DMS153 treated with DMSO at 0.1 percent for 48 hours (cell line): Measurements from ENCODE around the gene ULK3.

Source experiments
- DNase-seq: peaks from one replicate; lab custom pipeline; 2025; ENCODE audit not compliant: unreplicated experiment; lab: John Stamatoyannopoulos, UW

Gene ULK3

GRCh38 chr15:74841891-74842373, 1.0 kb downstream of the ULK3 start:
- no peak for DNase-seq

- no peak for DNase-seq
These were observed 1.8 kb downstream of the ULK3 start for GRCh38 chr15:74840851-74841775.

- no peak for DNase-seq
These were observed 3.2 kb downstream of the ULK3 start for GRCh38 chr15:74839526-74840395.

GRCh38 chr15:74838746-74839525, 4.0 kb downstream of the ULK3 start:
- DNase-seq: no peak

DNA sequence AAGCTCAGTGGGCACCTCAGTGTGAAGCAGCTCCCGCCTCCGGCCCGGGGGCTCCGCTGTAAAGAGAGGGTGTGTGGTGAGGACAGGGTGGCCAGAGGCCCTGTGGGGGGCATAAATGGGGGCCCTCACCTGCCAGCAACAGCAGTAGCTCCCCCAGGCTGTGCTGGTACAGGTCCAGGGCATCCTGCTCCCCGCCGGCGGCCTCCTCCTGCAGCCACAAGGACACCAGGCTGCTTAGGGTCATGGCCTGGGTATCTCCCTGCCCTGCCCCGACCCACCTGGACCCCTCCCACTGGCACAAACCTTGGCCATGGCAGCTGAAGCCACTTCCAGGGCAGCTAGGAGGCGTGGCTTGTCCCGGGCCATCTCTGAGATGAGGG, 4.8 kb downstream of the ULK3 start:
- no peak for DNase-seq

DNA sequence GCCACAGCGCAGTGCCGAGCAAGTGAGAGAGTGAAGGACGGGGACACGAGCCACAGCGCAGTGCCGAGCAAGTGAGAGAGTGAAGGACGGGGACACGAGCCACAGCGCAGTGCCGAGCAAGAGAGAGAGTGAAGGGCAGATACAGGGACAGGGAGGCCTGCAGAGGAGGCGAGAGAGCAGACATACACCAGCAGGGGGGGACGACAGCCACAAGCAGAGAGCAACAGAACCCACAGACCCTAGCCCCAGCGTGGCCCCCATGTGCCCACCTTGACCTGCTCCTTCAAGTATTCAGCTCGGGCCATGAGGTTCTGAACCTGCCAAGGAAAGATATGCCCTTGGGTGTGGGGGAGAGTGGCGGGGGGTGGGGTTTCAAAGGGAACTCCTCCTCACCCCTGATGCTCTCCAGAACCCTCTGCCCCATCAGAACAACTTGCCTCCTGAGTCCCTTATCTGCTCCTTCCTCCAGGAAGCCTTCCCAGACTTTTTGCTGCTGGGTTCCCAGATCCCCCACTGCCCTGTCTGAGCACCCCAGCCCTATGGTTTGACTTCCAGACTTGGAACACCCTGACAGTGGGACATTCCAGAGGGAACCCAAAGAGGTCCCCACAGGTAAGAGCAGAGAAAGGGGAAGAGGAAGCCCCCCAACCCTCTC, 5.3 kb downstream of the ULK3 start:
- no peak for DNase-seq

- no peak for DNase-seq
These were observed 6.1 kb downstream of the ULK3 start for GRCh38 chr15:74836846-74837245.

DNA sequence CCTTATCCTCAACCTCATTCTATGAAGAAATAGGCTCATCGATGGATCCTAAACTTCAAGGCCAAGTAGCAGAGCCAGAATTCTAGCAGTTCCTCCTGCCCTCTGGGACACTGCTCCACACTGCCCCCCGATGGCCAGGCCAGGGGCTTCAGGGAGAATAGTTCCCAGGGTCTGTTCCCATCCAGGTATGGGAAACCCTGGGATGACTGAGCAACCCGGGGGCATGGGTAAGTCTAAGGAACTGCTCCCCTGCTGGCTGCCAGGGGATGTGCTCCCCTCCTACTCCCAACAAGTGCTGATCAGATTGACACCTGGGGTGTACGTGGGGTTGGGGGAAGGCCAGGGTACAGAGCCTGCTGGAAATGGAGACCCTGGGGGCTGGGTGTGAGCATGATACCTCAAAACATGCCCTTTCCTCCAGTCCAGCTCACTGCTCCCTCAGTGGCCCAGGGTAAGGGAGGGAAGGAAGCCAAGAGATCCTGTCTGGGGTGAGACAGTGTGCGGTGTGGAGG, 7.6 kb downstream of the ULK3 start:
- DNase-seq: no peak

DNA sequence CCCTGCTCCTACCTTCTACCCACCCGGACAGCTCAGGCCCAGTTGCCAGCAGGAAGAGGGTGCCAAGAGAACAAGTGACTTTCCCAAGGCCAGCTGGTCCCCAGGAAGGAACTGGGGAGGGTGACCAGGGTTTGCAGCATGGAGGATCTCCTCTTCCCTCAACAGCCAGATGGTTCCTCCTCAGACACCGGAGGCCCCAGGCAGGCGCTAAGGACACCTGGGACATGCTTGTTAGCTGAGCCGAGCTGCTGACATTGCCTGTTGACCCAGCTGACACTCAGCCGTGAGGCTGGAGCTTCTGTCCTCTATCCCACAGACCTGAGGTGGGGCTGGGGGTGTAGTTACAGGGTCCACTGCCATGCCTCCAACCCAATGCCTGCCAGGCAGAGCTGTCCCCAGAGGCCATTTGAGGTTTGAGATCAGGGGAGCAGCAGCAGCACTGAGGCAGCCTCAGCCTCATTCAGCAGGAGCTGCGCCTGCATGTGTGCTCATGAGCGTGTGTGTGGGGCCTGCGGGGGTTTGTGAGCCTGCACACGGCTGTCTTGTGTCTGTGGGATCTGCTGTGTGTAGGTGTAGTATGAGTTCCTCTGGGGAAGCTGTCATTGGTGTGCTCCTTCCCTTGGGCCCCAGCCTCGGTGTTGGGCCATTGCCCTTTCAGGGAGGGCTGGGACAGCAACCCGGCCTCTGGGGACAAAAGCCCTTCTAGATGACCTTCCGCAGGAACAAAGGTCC, 9.4 kb downstream of the ULK3 start:
- DNase-seq: no peak

DNA sequence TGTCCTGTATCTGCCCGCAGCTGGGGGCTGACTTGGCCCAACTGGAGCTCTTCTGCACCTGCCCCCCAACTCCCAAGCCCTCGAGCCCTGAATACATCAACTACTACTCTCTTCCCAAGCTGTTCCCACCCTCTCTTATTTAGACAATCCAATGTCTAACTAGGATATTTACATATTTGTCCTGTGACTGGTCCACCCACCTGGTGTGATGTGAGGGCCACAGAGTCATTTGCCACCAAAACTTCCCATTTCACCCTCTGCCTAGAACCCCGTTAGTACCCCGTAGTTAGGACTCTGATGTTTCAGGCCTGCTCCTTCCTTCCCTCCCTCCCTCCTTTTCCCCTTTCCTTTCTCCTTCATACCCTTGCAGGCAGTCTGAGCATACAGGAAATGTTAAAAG, 10.1 kb downstream of the ULK3 start:
- no peak for DNase-seq

GRCh38 chr15:74831813-74832495, 11.0 kb downstream of the ULK3 start:
- no peak for DNase-seq

- no peak for DNase-seq
These were observed 12.1 kb downstream of the ULK3 start for GRCh38 chr15:74830868-74831267.

GRCh38 chr15:74829991-74830390, 13.0 kb downstream of the ULK3 start:
- DNase-seq: no peak

DNA sequence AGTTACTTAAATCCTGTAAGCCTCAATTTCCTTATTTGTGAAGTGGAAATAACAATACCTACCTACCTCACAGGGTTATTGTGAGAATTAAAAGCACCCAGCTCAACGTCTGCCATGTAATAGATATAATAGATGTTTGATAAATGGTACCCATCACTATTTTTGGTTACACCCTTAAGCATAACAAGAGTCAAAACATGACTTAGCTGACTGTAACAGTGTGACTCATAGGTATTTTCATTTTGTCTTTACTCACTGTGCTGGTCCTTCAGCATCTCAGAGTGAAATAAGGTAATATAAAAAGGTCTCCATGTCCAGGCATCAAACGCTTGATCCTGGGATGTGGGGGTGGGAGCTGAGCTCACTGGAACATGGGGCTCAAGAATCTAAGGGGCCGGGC, 13.5 kb downstream of the ULK3 start:
- DNase-seq: no peak

- DNase-seq: no peak
These were observed 14.1 kb downstream of the ULK3 start for GRCh38 chr15:74828835-74829234.

DNA sequence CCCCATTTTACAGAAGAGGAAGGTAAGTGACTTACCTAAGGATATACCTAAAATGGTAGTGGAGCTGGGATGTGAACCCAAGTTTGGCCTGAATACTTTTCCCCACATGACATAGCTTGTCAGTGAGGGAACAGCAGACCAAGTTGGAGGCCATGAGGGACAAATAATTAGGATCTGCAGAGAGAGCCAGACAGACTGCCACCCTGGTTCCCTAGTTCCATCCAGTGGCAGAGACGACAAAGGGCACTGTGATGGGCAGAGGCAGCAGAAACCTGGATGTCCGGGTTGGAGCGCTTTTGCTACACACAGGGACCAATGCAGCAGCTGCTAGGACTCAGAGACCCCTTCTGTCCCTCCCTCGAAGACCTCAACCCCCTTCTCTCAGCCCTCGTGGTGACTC, 15.3 kb downstream of the ULK3 start:
- no peak for DNase-seq

DNA sequence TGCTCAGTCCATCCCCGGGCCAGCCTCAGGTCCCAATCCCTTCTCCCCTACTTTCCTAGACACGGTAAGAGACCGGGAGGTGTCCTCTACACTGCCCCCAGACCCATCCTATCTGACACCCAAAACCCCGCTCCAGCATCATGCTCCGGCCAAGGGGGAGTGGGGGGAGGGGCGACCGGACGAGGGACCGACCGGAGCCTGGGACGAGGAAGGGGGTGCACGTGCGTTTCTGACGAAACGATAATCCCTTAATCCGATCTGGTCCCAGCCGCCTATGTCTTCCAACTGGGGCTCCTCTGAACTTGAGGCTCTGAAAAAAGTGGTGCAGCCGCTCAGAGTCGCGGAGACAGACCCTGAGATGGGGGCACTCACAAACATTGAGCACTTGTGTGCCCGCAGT, 16.0 kb downstream of the ULK3 start:
- DNase-seq: no peak

GRCh38 chr15:74826364-74826819, 16.6 kb downstream of the ULK3 start, which contains the start of gene CPLX3:
Gene CPLX3 (plus strand): TSS chr15:74826627. CDS start chr15:74826704, 77 bp downstream.
- DNase-seq: no peak

GRCh38 chr15:74825866-74826265, 17.1 kb downstream of the ULK3 start:
- no peak for DNase-seq
